RWPE2 (cell line): ENCODE data around the gene FBXL17.

Experiments
- ATAC-seq: fragments of 200-7000 bp; cut with Tn5 transposase; 3 replicates; pipeline ENCODE4 v1.9.1; 2021; ENCODE audit warnings: low read depth
- DNase-seq: peaks from one replicate; pipeline ENCODE4 v3.0.0-alpha.2; 2020; ENCODE audit warnings: low spot score
- H3K27ac ChIP-seq: fragments of 450-650 bp; 2 replicates; pipeline ENCODE4 v1.5.1; 2017; ENCODE audit warnings: mild to moderate bottlenecking; ENCODE audit not compliant: poor library complexity, severe bottlenecking
- H3K27me3 ChIP-seq: fragments of 250-450 bp; sonication (Bioruptor Pico); 2 replicates; pipeline ENCODE4 v1.5.1; 2021; ENCODE audit warnings: mild to moderate bottlenecking, moderate library complexity; ENCODE audit not compliant: insufficient read depth, poor library complexity, severe bottlenecking
- H3K36me3 ChIP-seq: fragments of 250-450 bp; sonication (Bioruptor Pico); 2 replicates; pipeline ENCODE4 v1.5.1; 2020; ENCODE audit warnings: low read depth, mild to moderate bottlenecking, moderate library complexity
- H3K4me1 ChIP-seq: fragments of 250-450 bp; sonication (Bioruptor Pico); 2 replicates; pipeline ENCODE4 v1.5.1; 2021; ENCODE audit warnings: mild to moderate bottlenecking, moderate library complexity; ENCODE audit not compliant: insufficient read depth, poor library complexity, severe bottlenecking
- H3K4me3 ChIP-seq: fragments of 250-450 bp; sonication (Bioruptor Pico); 2 replicates; pipeline ENCODE4 v1.5.1; 2021; ENCODE audit warnings: mild to moderate bottlenecking, moderate library complexity; ENCODE audit not compliant: severe bottlenecking
- H3K9me3 ChIP-seq: fragments of 250-450 bp; sonication (Bioruptor Pico); 2 replicates; pipeline ENCODE4 v1.5.1; 2021; ENCODE audit warnings: mild to moderate bottlenecking, moderate library complexity; ENCODE audit not compliant: severe bottlenecking
- TF ChIP-seq, protein P1 (sequence below): fragments of 450-650 bp; IDR thresholded peaks from one replicate; pipeline ENCODE4 v1.5.1; 2017; ENCODE audit warnings: mild to moderate bottlenecking, moderate library complexity; ENCODE audit not compliant: poor library complexity, severe bottlenecking

FBXL17 gene

DNA sequence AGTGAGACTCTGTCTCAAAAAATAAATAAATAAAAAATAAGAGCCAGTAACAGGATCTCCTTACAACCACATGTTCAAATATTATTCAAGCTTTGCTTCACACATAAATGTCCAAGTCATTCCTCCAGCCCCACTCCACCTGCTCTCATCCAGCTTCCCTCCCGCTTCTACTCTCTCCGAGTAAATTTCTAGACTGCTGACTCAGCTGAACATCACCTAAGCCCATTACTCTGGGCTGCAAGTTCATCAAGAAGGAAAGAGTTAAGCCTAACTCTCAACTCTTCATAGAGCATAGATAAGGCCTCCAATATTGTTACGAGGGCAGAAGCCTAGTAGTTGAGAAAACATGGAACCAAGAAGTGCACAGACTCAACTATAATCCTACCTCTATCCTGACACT lies 300.2 kb downstream of the FBXL17 start:
- Histone ChIP-seq H3K9me3 (no peaks in the 10 kb centered on the region), H3K36me3 (no peaks in the 10 kb centered on the region), H3K27me3 (no peaks in the 10 kb centered on the region), H3K4me1 (no peaks in the 10 kb centered on the region), H3K4me3 (no peak overlapping the region), H3K27ac (no peak overlapping the region)
- DNase-seq (no peak), ATAC-seq (no peak)
- TF ChIP-seq, protein P1, sequence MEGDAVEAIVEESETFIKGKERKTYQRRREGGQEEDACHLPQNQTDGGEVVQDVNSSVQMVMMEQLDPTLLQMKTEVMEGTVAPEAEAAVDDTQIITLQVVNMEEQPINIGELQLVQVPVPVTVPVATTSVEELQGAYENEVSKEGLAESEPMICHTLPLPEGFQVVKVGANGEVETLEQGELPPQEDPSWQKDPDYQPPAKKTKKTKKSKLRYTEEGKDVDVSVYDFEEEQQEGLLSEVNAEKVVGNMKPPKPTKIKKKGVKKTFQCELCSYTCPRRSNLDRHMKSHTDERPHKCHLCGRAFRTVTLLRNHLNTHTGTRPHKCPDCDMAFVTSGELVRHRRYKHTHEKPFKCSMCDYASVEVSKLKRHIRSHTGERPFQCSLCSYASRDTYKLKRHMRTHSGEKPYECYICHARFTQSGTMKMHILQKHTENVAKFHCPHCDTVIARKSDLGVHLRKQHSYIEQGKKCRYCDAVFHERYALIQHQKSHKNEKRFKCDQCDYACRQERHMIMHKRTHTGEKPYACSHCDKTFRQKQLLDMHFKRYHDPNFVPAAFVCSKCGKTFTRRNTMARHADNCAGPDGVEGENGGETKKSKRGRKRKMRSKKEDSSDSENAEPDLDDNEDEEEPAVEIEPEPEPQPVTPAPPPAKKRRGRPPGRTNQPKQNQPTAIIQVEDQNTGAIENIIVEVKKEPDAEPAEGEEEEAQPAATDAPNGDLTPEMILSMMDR = no peak

DNA sequence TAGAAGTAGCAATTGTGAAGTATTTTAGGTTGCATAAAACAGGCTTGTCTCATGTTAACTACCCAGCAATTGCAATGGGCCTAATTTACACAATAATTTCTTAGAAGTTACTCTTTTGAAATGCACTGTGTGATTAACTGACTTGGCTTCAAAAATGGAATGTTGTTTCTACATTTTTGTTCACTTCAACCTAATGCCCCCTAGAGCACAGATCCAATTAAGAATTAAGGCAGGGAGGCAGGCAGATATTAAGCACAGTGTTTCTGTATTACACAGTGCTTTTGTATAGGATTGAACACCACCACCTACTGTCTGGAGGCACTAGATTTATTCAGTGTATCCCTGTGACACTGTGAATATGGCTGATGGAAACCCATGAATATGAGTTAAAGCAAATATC lies 302.1 kb downstream of the FBXL17 start:
- TF ChIP-seq, protein P1 = no peak
- H3K36me3 ChIP-seq = no peaks in the 10 kb centered on the region
- ATAC-seq (peak; percentile 48), DNase-seq (no peak)
- no peak overlapping the region for H3K4me3 ChIP-seq
- H3K27ac ChIP-seq = no peak overlapping the region
- H3K27me3 ChIP-seq = no peaks in the 10 kb centered on the region
- no peaks in the 10 kb centered on the region for H3K4me1 ChIP-seq
- H3K9me3 ChIP-seq = no peaks in the 10 kb centered on the region

DNA sequence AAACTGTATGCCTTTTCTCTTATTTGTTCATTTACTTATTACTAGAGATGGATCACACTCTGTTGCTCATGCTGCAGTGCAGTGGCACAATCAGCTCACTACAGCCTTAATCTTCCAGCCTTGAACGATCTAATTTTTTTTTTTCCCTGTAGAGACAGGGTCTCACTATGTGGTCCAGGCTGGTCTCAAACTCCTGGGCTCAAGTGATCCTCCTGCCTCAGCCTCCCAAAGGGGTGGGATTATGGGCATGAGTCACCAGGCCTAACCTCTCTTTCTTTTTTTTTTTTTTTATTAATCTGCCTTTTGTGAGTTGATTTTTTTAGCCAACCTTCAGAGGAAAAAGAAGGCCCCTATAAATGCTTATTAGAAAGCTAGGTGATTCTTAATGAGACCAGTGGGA lies 303.0 kb downstream of the FBXL17 start:
- no peaks in the 10 kb centered on the region for H3K4me1 ChIP-seq
- H3K4me3 ChIP-seq = no peak overlapping the region
- no peaks in the 10 kb centered on the region for H3K36me3 ChIP-seq
- TF ChIP-seq, protein P1 = no peak
- no peaks in the 10 kb centered on the region for H3K27me3 ChIP-seq
- no peaks in the 10 kb centered on the region for H3K9me3 ChIP-seq
- DNase-seq = no peak
- no peak overlapping the region for H3K27ac ChIP-seq
- ATAC-seq = no peak

DNA sequence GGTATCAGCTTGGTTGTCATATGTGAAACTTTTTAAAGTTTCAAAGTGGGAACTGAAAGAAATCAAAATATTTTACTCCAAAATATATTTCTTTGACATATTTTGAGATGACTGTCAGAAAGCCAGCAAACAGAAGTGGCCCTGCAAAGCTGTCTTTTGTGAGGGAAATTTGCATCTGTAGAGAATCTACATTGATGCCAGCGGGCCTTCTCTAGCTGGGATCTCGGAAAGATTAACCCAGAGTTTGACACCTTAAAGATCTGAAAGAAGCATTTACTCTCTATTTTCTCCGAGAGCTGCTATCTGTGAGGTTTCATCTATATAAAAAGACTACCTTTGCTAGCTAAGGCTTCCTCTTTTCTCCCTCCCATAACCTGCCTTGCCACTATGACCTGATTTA lies 303.6 kb downstream of the FBXL17 start:
- Histone ChIP-seq H3K4me1 (no peaks in the 10 kb centered on the region), H3K36me3 (no peaks in the 10 kb centered on the region), H3K9me3 (no peaks in the 10 kb centered on the region), H3K4me3 (no peak overlapping the region), H3K27ac (no peak overlapping the region), H3K27me3 (no peaks in the 10 kb centered on the region)
- TF ChIP-seq, protein P1 = no peak
- ATAC-seq (no peak), DNase-seq (no peak)

DNA sequence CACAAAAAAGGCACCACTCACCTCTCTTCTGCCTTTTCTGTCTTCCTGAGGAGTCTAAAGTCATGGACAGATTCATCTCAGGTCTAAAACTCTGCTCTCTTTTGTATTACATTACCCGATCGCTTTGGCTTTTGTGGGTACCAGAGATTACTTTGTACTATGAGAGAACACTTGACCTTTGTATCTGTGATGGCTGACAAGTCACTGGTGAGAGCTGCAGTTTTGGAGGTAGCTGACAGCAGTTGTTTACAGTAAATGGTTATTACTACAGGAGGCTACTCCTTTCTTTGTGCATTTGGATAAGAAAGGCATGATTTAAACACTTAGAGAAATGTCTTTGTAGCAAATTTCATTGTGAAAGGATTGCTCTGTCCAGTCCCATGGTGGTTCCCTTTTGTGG lies 307.3 kb downstream of the FBXL17 start:
- no peak overlapping the region for H3K27ac ChIP-seq
- ATAC-seq (no peak), DNase-seq (no peak)
- H3K27me3 ChIP-seq = no peaks in the 10 kb centered on the region
- no peaks in the 10 kb centered on the region for H3K4me1 ChIP-seq
- no peaks in the 10 kb centered on the region for H3K36me3 ChIP-seq
- H3K9me3 ChIP-seq = no peaks in the 10 kb centered on the region
- no peak overlapping the region for H3K4me3 ChIP-seq
- TF ChIP-seq, protein P1 = no peak
